HG03439 (cell line): ENCODE results near the gene ATP5PF.
"Not testable (repeated sequence)": the region's sequence is repeated elsewhere in the genome, so short reads cannot be mapped to it uniquely, and the experiment has no call there.

Experiments
- ATAC-seq: cut with Tn5 transposase; IDR thresholded peaks from one replicate; pipeline ENCODE4 v1.9.1; 2021; ENCODE audit warnings: mild to moderate bottlenecking, moderate library complexity; ENCODE audit not compliant: unreplicated experiment

ATP5PF gene

GRCh38 chr21:25732091-25732760, 2.5 kb downstream of the ATP5PF start:
- no peak for ATAC-seq

GRCh38 chr21:25722631-25723030, 12.1 kb downstream of the ATP5PF start:
- no peak for ATAC-seq

GRCh38 chr21:25721987-25722386, 12.7 kb downstream of the ATP5PF start:
- ATAC-seq, result no peak

DNA sequence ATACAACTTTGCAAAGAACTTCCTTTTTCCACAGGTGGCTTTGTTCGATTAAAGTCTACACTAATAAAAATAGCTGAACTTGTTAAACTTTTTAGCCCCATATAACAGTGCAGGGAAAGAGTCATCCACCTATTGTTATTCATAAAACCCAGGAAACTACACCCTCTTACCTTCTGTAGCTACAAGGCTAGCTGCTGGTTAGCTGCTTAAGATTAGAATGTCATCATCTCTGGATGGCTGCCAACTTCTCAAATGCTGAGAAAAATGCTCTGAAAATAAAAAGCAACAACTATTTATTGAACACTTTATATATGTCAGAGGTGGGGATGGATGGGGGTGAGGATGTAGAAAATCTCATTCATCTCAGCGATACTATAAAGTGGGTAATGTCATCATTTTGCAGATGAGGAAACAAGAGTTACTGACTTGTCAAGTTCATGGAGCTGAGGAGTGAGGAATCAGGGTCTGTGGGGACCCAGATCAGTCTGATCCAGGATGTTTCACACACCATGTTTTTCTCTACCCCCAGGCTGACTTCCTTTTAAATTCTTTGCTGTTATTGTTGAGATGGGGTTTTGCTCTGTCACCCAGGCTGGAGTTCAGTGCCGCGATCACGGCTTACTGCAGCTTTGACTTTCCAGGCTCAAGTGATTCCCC, 17.1 kb downstream of the ATP5PF start:
- ATAC-seq, result no peak

- ATAC-seq, result not testable (repeated sequence)
Observed at GRCh38 chr21:25714066-25714465, 20.6 kb downstream of the ATP5PF start.

DNA sequence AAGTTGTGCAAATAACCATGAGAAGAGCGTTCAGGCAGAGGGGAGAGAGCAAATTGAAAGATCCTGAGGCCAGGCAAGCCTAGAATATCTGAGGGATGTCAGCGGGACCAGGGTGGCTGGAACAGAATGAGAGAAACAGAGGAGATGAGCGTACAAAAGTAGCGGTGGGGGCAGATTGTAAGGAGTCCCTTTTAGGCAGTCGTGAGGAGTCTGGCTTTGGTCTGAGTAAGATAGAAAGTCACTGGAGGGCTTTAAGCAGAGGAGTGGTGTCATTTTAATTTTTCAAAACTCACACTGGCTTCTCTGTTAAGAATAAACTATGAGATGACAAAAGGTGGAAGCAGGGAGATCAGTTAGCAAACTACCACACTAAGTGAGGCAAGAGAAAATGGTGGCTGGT, 24.2 kb downstream of the ATP5PF start:
- no peak for ATAC-seq

GRCh38 chr21:25709684-25710265, 24.9 kb downstream of the ATP5PF start:
- no peak for ATAC-seq

- ATAC-seq, result peak; percentile 62
Observed at GRCh38 chr21:25708467-25709065, 26.1 kb downstream of the ATP5PF start.

GRCh38 chr21:25701529-25701928, 33.2 kb downstream of the ATP5PF start:
- no peak for ATAC-seq

- ATAC-seq, result no peak
Observed at GRCh38 chr21:25700741-25701140, 34.0 kb downstream of the ATP5PF start.

- not testable (repeated sequence) for ATAC-seq
Observed at GRCh38 chr21:25695461-25695860, 39.2 kb downstream of the ATP5PF start.

GRCh38 chr21:25691976-25692375, 42.7 kb downstream of the ATP5PF start:
- ATAC-seq, result no peak

DNA sequence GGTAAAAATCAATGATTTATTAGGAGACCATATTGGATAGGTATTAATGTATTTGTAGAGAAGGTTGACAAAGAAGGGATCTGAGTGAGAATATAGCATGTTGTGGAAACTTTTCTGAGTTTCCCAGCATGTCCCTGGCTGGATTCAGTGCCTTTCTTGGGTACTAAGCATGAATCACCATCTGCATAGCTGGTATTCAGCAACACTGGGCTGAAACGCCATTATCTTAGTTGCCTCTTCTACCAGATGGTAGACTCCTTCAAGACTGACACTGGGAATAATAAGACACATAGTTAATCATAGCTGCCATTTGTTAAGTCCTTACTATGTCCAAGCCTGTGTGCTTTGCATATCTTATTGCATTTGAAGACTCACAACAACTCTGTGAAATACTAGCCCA, 45.5 kb downstream of the ATP5PF start:
- no peak for ATAC-seq

- ATAC-seq, result no peak
Observed at GRCh38 chr21:25688275-25689155, 46.2 kb downstream of the ATP5PF start.

DNA sequence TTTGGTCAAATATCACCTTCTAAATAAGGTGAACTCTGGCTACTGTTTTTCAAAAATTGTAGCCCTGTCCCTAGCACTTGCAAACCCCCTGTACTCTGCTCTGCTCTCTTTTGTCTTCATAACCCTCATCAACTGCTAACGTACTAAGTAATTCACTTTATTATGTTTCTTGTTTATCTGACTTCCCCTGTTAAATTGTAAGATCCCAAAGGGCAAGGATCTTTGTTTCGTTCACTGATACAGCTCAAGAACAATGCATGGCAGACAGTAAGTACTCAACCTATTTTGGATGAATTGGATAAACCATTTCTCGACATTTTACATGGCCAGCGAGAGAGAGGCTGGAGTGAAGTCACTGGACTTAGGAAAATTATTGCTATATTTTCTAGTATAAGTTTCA, 46.9 kb downstream of the ATP5PF start:
- no peak for ATAC-seq

GRCh38 chr21:25682382-25682781, 52.3 kb downstream of the ATP5PF start:
- no peak for ATAC-seq

DNA sequence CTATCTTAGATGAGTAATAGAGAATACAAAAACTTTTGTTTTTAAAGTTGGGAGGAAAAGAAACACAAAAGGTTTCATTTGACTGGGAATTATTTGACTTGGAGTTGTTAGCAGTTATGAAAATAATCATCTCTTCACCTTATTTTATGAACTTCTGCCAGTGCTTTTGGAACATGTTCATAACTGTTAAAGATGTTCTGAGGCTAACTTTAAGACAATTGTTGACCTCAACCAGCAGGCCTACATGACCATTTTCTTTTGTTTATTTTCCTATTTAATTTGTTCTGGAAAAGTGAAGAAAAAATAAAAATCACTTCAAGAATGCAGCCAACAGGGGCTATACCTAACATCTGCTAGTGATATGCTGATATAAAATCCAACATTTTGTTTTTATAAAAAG, 58.3 kb downstream of the ATP5PF start:
- ATAC-seq, result no peak
